GM19351 (cell line): Measurements from ENCODE around the gene NHSL2.
"Not testable (repeated sequence)": the region's sequence is repeated elsewhere in the genome, so short reads cannot be mapped to it uniquely, and the experiment has no call there.

Source experiments
- ATAC-seq: cut with Tn5 transposase; IDR thresholded peaks from one replicate; pipeline ENCODE4 v1.9.1; 2021; ENCODE audit warnings: mild to moderate bottlenecking, moderate library complexity; ENCODE audit not compliant: unreplicated experiment

Gene NHSL2

GRCh38 chrX:71910643-71910985 is at the start of gene NHSL2:
Gene NHSL2, plus strand, starts transcription at chrX:71910845.
- ATAC-seq: no peak

DNA sequence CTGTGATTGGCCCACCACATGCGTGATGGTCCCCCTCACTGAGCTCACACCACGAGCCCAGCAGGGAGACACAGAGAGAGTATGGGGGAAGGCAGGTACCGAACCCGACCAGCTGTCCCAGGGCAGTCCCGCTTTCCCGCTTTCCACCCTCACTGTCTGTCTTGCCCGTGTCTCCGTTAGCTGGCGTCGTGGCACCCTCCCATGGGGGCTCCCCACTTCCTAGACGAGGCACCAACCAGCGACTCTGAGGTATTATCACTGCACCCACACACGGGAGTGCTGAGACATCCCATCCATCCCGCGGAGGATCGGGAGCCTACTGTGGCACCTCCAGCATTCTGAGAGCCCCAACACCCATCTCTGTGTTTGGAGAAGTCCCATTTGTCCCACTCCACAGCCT is 43.0 kb upstream of the NHSL2 start:
- no peak for ATAC-seq

DNA sequence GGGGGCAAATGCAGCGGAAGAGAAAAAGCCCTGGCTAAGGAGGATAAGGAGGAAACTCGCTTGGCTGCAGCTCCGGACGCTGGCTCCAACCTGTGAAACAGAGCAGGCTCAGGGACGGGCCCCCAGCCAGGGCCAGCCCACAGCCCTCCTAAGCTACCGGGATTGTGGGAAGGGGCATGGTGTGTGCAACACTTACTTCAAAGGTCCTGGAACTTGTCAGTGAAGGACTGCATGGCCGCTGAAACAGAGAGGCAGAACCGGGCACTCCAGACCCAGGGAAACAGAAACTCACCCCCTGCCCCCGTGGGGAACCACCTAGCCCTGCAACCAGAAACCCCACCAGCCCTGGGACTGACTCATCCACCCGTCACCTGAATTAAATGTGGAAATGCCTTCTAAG is 41.1 kb upstream of the NHSL2 start:
- ATAC-seq: not testable (repeated sequence)

GRCh38 chrX:71870208-71871098 is 40.2 kb upstream of the NHSL2 start:
- no peak for ATAC-seq

DNA sequence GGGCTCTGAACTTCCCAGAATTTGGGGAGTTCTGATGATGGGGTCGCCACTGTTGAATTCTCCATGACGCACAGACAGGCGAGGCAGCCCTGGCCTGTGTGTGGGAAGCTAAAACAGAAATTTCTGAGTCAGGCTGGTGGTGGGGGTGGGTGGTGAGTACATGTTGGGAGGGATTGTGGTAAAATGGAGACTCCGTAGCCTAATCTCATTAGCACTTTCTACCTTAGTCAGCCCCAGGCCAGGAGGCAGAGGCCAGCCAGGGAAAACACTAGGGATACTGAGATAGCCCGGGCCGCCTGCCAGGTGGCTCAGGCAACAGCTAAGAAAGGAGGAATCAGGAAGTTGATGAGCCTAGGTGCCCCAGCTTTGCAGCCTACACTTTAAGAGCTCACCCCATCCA is 39.3 kb upstream of the NHSL2 start:
- no peak for ATAC-seq

- ATAC-seq: no peak
Measured at GRCh38 chrX:71872542-71873458, 37.8 kb upstream of the NHSL2 start.

- ATAC-seq: no peak
Measured at GRCh38 chrX:71873459-71873833, 37.2 kb upstream of the NHSL2 start.

DNA sequence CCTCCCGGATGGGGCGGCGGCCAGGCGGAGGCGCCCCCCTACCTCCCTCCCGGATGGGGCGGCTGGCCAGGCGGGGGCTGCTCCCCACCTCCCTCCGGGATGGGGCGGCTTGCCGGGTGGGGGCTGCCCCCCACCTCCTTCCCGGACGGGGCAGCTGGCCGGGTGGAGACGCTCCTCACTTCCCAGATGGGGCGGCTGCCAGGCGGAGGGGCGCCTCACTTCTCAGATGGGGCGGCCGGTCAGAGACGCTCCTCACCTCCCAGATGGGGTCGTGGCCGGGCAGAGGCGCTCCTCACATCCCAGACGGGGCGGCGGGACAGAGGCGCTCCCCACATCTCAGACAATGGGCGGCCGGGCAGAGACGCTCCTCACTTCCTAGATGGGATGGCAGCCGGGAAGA is 33.8 kb upstream of the NHSL2 start:
- not testable (repeated sequence) for ATAC-seq

GRCh38 chrX:71885099-71885498 is 25.5 kb upstream of the NHSL2 start:
- ATAC-seq: no peak

DNA sequence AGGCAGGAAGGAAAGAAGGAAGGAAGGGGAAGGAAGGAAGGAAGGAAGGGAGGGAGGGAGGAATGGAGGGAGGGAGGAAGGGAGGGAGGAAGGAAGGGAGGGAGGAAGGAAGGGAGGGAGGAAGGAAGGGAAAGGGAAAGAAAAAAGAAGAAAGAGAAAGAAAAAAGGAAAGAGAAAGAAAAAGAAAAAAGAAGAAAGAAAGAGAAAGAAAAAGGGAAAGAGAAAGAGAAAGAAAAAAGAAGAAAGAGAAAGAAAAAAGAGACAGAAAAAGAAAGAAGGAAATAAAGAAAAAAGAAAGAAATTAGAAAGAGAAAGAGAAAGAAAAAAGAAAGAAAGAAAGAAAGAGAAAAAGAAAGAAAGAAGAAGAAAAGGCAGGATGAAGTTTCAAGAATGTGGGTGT is 15.0 kb upstream of the NHSL2 start:
- no peak for ATAC-seq

DNA sequence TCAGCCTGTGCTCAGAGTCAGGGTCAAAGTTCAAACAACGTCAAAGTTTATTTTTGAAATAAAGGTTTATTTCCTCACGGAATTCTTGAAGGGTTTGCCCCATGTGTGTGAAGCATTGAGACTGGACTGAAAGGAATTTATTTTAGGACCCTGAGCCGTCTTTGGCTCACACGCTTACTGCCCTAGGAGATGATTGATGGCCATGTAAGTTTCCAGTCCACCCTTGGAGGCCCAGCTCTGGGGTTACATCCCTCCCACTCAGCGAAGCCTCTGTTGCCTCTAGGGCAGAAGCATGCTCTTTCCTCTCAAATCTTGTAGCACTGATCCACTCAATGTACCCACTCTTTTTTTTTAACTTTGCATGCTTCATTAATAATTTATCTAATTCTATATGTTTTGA is 4.5 kb upstream of the NHSL2 start:
- ATAC-seq: no peak

- ATAC-seq: no peak
Measured at GRCh38 chrX:71908387-71908786, 2.3 kb upstream of the NHSL2 start.

DNA sequence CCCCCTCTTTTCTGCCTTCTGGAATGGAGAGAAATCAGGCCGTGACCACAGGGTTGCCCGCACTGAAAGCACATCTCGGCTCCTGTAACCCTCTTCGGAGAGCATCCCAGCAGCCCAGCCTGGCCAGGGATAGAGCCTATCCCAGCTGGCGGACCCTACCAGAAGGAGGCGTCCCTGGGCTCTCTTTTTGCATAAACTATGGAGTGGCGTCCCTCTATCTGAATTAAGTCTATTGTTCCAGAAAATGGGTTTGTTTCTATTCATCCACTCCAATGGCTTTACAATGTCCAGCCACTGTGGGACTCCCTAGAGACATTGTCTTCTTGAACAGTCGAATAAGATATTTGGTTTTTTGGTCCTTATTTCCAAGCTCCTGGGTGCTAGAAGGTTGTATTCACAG is 689 bp upstream of the NHSL2 start:
- ATAC-seq: no peak

DNA sequence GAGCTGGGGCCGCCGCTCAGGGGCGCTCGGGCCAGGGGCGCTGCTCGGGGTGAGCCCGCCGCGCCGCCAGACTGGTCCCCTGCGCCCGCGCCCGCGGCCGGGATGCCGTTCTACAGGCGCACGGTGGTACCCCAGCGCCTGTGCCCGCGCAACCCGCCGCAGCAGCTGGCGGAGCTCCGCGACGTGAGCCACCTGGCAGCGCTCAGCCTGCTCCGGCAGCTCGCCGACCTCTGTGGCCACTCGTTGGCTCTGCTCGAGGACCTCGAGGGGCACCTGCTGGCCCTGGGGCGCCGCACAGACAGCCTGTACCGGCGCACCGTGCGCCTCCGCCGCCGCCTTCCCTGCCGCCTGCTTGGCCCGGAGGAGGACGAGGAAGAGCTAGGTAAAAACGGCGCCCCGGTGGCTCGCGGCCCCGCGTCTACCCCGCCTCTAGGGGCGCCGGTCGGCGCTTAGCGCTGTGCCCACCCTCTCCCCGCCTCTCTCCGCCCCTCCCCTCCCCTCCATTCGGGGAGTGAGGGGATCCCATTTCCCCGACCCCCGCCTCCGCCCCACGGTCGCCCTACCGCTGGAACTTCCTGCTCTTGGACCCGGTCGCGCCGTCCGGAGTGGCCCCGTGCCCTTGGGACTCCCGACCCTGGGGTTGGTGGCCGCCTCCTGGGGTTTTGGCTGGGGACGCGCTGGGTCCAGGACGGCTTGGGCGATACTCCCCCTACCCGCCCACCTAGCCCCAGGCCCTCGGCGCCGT is 513 bp downstream of the NHSL2 start:
- ATAC-seq: no peak

DNA sequence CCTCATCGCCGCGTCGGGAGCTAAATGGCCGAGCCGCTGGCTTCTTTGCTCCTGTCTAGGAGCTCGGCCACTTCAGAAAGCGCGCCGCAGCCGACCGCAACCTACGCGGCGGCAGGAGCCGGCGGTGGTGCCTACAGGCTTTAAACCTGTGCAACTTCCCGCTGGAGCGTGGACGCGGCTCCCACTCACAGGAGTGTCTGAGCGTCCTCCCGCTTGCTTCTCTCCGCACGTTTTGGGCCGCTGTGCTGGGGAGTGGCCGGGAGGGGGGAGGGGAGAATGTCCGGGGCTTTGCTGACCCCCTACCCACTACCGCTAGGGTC is 1.0 kb downstream of the NHSL2 start:
- no peak for ATAC-seq

GRCh38 chrX:71912156-71912555 is 1.5 kb downstream of the NHSL2 start:
- ATAC-seq: no peak

- no peak for ATAC-seq
Measured at GRCh38 chrX:71913156-71913950, 2.7 kb downstream of the NHSL2 start.

DNA sequence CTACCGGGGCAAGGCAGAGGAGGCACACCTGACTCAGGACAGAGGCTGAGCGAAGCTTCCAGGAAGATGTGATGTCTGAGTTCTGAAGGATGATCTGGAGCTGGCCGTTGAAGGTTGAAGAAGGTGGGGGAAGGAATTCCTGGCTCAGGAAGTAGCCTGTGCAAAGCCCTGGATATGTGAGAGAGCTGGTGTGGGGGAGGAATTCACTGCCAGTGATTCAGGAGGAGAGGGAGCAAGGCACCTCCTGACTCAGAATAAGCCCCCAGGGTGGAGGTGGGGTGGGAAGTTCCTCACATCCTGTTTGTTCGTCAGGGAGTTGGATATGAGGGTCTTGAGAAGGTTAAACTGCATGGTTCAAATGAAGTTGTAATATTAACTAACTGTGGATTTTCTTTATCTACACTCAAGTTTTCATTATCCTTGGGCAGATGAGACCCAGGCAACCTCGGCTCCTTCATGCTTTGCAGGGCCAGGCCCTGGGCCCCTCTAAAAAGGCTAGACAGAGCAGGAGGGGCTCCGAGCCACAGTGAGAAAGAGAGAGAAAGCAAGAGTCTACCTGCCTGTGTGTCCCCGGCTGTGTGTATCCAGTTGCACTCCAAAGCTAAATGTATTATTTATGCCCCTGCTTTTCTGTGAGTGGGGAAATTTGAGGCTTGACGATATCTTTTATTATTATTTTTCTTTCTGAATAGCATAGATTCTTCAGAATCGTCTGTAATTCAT is 7.1 kb downstream of the NHSL2 start:
- no peak for ATAC-seq

DNA sequence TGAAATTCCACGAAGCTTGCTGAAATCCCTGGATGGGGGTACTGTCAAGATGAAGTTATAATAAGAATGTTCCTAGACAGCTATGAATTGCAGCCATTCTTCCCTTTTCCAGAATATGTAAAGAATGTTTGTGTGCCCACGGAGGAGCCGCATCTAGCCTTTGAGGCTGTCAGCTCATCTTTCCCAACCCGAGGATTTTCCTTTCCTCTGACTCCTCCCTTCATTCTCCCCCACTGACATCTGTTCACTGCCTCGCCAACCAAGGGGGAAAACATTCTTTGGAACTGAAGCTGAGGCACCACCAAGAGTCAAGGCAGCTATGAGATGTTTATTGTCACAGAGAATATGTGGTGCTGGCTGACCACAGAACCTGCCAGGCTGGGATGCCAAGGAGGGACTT is 8.8 kb downstream of the NHSL2 start:
- ATAC-seq: no peak

GRCh38 chrX:71919886-71920285 is 9.2 kb downstream of the NHSL2 start:
- no peak for ATAC-seq
